GM21390 (cell line): Measurements from ENCODE around the gene CERS5.

Experiments used
- ATAC-seq: cut with Tn5 transposase; IDR thresholded peaks from one replicate; pipeline ENCODE4 v1.9.1; 2021; ENCODE audit not compliant: unreplicated experiment

CERS5 gene

GRCh38 chr12:50081096-50081808 lies 85.9 kb downstream of the CERS5 start:
- no peak for ATAC-seq

GRCh38 chr12:50079771-50080170 lies 87.4 kb downstream of the CERS5 start:
- no peak for ATAC-seq
